PFSK-1 (cell line): ENCODE data around the gene LCN10.
A peak's percentile ranks its signal among the peaks of the same experiment; 100 is the strongest.

ENCODE experiments used
- FOXP2 ChIP-seq: optimal IDR thresholded peaks from 2 replicates; pipeline ENCODE3; 2011; ENCODE audit warnings: borderline replicate concordance, control low read depth, inconsistent platforms; ENCODE audit not compliant: insufficient read depth; ENCODE audit errors: extremely low read length, extremely low read depth
- POLR2AphosphoS5 ChIP-seq: IDR thresholded peaks from 2 replicates; pipeline ENCODE4 v1.6.1; 2012; ENCODE audit warnings: low read depth, mild to moderate bottlenecking, control low read depth, low read length, moderate library complexity
- REST ChIP-seq, 2 experiments: IDR thresholded peaks; 2 replicates each; pipeline versions ENCODE4 v1.6.1 to v1.8.0; 2011 to 2012; ENCODE audit warnings: low read depth in 2 of 2, low read length in 2 of 2, control low read depth in 1 of 2, inconsistent platforms in 1 of 2, mild to moderate bottlenecking in 1 of 2, moderate library complexity in 1 of 2; ENCODE audit not compliant: insufficient read depth in 1 of 2
- SIN3A ChIP-seq: IDR thresholded peaks from 2 replicates; pipeline ENCODE4 v1.6.1; 2012; ENCODE audit warnings: mild to moderate bottlenecking, low read length, moderate library complexity, borderline replicate concordance; ENCODE audit not compliant: insufficient read depth
- TAF1 ChIP-seq: IDR thresholded peaks from 2 replicates; pipeline ENCODE4 v1.6.1; 2012; ENCODE audit warnings: low read length, control low read depth, borderline replicate concordance; ENCODE audit not compliant: insufficient read depth

The LCN10 gene

DNA sequence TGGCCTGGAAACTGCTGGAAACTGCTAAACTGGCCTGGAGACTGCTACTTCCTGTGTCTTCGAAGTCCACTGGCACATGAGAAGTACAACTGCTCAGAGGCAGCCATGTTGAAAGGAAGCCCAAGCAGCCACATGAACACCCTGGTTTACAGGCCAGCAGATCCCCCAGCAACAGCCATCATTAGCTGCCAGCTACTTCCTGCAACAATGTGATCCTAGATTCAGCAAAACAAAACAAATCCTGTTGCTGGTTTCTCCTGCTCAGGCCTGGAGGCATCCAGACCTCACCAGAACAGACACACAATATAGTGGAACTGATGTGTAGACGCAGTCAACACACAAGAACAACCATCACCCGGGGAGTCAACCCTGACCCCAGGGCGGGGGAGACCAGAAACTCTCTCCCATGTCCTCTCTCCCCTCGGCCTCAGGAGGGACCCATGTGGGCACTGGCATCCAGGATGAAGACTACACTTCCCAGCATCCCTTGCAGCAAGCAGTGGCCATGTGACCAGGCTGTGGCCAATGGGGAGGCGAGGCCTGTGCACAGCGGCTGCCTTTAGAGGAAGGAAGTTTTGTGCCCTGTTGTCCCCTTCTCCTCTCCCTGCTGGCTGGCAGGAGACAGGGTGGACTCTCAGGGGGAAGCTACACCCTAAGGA is 30.8 kb upstream of the LCN10 start:
- TF ChIP-seq FOXP2, result no peak
- no peak for TF ChIP-seq TAF1
- TF ChIP-seq SIN3A, result no peak
- TF ChIP-seq REST (IDR thresholded peaks at IDR 0.05; ENCODE audit: insufficient read depth in 1 of 2, low read depth in 2 of 2, low read length in 2 of 2), result no peak
- TF ChIP-seq POLR2AphosphoS5, result no peak

DNA sequence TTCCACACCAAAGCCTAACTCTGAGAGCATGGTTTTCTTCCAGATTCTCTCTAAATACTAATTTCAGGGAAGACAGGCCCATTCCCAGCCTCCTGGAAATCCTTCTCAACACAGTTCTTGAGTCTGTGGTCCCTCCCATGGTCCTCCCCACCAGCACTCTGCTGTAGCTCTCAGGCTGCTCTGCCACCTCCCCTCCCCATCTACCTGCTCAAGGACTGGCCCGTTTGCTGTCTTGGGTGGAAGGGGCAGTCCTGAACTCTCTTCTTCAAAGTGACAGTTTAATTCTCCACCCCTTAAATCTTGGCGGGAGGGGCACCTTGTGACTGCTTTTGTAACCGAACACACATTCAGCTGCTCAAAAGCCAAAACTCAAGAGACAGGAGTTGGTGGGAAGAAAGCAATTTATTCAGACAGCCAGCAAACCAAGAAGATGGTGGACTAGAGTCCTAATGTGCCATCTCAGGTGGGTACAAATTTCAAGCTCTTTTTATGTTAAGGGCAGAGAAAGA is 29.2 kb upstream of the LCN10 start:
- TF ChIP-seq TAF1 (no peak), SIN3A (no peak), REST (IDR thresholded peaks at IDR 0.05; ENCODE audit: insufficient read depth in 1 of 2, low read depth in 2 of 2, low read length in 2 of 2) (no peak), FOXP2 (no peak)

DNA sequence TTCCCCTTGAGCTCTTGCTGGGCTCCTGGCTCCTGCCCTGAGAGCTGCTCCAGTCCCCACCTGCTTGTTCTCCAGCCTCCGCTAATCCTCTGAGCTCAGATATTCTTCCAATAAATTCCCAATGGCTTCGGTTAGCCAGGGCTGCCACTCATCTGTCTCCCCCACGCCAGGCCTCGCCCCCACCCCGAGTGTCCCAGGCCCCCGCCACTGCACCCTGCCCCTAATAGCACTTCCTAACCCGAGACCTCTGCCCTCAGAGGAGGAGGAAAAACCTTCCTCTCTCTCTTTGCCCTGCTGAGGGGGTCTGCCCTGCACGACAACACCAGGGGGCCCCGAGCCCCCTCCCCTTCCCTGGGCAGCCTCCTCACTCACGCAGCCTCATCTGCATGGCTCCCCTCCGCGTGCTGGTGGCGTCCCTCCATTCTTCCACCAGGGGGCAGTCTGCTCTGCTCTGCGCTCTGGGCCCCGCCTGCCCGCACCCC is 27.0 kb upstream of the LCN10 start:
- TF ChIP-seq FOXP2, result peak; percentile 9
- TF ChIP-seq TAF1, result no peak
- no peak for TF ChIP-seq POLR2AphosphoS5

- TF ChIP-seq SIN3A (no peak), REST (IDR thresholded peaks at IDR 0.05; ENCODE audit: insufficient read depth in 1 of 2, low read depth in 2 of 2, low read length in 2 of 2) (no peak), POLR2AphosphoS5 (no peak), TAF1 (no peak), FOXP2 (no peak)
These were observed 22.3 kb upstream of the LCN10 start for GRCh38 chr9:136765041-136765440.

- TF ChIP-seq POLR2AphosphoS5 (no peak), SIN3A (no peak), TAF1 (no peak), FOXP2 (no peak), REST (IDR thresholded peaks at IDR 0.05; ENCODE audit: insufficient read depth in 1 of 2, low read depth in 2 of 2, low read length in 2 of 2) (no peak)
These were observed 21.7 kb upstream of the LCN10 start, which contains the start of gene LCN15 for GRCh38 chr9:136764301-136764891. Gene LCN15, minus strand, starts transcription at chr9:136764518. Its CDS starts 30 bp downstream, at chr9:136764488.
